Measurements from ENCODE around the gene NDOR1.

The NDOR1 gene

DNA sequence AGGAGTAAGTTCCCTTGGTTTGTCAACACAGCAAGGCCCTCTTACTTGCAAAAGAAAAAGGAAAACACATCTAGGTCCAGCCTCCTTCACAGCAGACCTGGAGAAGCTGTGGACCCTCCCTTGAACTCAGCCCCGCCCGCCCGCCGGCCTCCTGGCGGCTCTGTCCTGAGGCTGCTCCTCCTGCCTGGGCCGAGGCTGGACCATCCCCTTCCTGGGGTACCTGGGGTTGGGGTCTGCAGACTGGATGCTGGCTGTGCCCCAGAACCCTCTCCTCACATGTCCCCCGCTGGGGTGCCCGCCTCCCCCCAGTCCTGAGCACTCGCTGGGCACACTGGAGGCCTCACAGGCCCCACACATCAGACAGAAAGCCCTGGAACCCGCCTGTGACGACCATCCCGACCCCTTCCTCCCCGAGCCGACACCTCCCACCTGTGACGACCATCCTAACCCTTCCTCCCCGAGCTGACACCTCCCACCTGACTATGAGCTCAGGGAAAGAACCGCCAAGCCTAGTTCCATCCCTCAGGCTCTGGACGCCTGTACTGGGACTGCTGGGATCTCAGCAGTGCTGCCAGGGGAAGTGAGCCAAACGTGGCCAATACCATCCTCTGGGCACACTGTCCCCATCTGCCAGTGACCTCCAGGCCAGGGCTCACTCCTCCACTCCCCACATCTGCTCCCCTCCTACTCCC lies 26.4 kb upstream of the NDOR1 start:
- no peak for DNase-seq (ENCODE audit: low read depth)
- no peak overlapping the region for H3K4me3 ChIP-seq (ENCODE audit: control insufficient read depth, low read depth, low read length)
- TF ChIP-seq, protein P1, sequence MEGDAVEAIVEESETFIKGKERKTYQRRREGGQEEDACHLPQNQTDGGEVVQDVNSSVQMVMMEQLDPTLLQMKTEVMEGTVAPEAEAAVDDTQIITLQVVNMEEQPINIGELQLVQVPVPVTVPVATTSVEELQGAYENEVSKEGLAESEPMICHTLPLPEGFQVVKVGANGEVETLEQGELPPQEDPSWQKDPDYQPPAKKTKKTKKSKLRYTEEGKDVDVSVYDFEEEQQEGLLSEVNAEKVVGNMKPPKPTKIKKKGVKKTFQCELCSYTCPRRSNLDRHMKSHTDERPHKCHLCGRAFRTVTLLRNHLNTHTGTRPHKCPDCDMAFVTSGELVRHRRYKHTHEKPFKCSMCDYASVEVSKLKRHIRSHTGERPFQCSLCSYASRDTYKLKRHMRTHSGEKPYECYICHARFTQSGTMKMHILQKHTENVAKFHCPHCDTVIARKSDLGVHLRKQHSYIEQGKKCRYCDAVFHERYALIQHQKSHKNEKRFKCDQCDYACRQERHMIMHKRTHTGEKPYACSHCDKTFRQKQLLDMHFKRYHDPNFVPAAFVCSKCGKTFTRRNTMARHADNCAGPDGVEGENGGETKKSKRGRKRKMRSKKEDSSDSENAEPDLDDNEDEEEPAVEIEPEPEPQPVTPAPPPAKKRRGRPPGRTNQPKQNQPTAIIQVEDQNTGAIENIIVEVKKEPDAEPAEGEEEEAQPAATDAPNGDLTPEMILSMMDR (conservative IDR thresholded peaks at IDR 0.05; ENCODE audit: control insufficient read depth, insufficient read depth, low read depth, low read length), result no peak

DNA sequence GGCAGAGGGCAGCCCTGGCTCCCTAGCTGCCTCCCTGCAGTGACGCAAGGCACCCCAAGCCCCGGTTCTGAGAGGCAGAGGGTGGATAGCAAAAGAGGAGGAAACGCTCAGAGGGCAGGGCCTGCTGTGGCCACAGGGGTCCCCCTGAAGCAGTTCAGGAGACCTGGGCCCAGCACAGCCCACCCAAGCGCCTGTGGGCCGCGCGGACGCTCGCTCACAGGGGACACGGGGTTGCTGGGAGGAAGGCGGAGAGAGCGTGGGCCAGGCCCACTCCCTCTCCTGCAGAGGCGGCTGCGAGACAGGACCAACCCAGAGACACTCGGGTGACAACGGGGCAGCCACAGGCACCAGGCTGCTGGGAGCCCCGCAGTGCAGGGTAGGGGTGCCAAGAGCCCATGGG lies 25.7 kb upstream of the NDOR1 start:
- TF ChIP-seq, protein P1 (conservative IDR thresholded peaks at IDR 0.05; ENCODE audit: control insufficient read depth, insufficient read depth, low read depth, low read length), result no peak
- no peak overlapping the region for H3K4me3 ChIP-seq (ENCODE audit: control insufficient read depth, low read depth, low read length)
- DNase-seq (ENCODE audit: low read depth), result no peak

DNA sequence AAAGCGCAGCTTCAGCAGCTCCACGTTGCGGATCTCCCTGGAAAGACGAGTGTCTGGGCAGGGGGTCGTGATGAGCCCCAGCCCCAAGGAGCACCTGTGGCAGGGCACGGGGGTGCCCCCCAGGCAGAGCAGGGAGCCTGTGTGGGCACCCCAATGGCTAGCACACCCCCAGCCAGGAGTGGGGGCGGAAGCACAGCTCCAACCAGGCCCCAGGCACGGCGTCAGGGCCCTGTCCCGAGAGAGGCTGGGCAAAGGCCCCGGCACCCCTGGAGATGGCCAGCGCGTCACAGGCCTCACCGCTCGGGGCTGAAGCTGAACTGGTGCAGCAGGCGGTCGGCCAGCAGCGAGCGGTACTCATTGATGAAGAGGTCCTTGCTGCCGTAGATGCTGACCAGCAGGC lies 25.0 kb upstream of the NDOR1 start:
- H3K4me3 ChIP-seq (ENCODE audit: control insufficient read depth, low read depth, low read length), result no peak overlapping the region
- DNase-seq (ENCODE audit: low read depth), result no peak
- TF ChIP-seq, protein P1 (conservative IDR thresholded peaks at IDR 0.05; ENCODE audit: control insufficient read depth, insufficient read depth, low read depth, low read length), result no peak

DNA sequence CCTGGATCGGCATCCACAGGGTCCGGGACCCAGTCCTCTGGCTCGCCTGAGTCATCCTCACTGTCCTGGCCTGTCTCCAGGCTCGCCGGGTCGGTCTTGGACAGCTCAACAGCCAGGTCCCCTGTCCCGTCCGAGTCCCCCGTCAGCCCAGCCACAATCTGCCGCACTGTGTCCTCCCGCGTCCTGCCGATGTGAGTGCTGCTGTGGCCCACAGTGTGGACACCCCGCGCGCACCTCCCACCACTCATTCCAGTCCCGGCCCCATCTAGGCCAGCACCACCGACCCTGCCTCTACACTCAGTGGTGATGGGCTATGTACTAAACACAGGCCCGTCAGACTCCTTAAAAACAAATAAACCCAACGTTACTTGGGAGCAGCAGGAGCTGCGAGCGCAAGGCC lies 23.8 kb upstream of the NDOR1 start:
- TF ChIP-seq, protein P1 (conservative IDR thresholded peaks at IDR 0.05; ENCODE audit: control insufficient read depth, insufficient read depth, low read depth, low read length), result no peak
- no peak for DNase-seq (ENCODE audit: low read depth)
- H3K4me3 ChIP-seq (ENCODE audit: control insufficient read depth, low read depth, low read length), result no peak overlapping the region

DNA sequence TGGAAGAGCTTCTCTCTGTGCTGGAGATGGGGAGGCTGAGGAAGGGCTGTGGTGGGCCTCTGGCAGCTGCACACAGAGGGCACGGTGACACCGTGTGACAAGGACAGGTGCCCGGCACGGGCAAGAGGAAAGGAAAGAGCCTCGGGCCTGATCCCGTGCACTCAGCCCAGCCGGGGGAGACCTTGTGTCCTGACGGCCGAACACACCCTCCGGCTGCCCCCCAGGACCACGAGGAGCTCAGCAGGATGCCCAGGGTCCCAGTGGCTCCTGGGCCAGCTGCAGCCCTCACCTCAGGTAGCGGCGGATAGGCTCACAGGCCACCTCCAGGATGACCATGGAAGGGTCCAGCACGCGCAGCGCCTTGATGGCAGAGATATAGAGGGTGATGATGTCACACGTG lies 22.7 kb upstream of the NDOR1 start:
- DNase-seq (ENCODE audit: low read depth), result no peak
- H3K4me3 ChIP-seq (ENCODE audit: control insufficient read depth, low read depth, low read length), result no peak overlapping the region
- TF ChIP-seq, protein P1 (conservative IDR thresholded peaks at IDR 0.05; ENCODE audit: control insufficient read depth, insufficient read depth, low read depth, low read length), result no peak

DNA sequence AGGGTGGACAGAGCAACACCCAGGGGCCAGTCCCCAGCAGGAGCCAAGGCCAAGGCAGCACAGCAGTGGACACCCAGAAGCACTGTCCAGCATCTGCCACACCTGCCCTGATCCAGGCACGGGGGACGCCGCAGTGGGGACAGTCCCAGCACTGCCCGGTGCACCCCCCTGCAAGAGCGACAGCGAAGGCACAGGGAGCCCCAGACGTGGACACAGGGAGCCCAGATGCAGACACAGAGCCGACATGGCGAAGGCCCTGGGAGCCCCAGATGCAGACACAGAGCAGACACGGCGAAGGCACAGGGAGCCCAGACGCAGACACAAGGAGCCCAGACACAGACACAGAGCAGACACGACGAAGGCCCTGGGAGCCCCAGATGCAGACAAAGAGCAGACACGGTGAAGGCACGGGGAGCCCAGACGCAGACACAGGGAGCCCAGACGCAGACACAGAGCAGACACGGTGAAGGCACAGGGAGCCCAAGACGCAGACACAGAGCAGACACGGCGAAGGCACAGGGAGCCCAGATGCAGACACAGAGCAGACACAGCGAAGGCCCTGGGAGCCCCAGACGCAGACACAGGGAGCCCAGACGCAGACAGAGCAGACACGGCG lies 21.4 kb upstream of the NDOR1 start:
- no peak overlapping the region for H3K4me3 ChIP-seq (ENCODE audit: control insufficient read depth, low read depth, low read length)
- DNase-seq (ENCODE audit: low read depth), result no peak

More for the DNA sequence above, 21.4 kb upstream of the NDOR1 start:
- TF ChIP-seq, protein P1 (conservative IDR thresholded peaks at IDR 0.05; ENCODE audit: control insufficient read depth, insufficient read depth, low read depth, low read length), result no peak
